ENCODE data around the gene ADRA2C. TPM values are rescaled to one million over a fixed set of nuclear protein-coding genes. Genes with fewer than 3 reads are reported as not detected.

Gene ADRA2C
- total and polyA plus RNA-seq, 2 donors = 0.33 to 4.4 TPM

DNA sequence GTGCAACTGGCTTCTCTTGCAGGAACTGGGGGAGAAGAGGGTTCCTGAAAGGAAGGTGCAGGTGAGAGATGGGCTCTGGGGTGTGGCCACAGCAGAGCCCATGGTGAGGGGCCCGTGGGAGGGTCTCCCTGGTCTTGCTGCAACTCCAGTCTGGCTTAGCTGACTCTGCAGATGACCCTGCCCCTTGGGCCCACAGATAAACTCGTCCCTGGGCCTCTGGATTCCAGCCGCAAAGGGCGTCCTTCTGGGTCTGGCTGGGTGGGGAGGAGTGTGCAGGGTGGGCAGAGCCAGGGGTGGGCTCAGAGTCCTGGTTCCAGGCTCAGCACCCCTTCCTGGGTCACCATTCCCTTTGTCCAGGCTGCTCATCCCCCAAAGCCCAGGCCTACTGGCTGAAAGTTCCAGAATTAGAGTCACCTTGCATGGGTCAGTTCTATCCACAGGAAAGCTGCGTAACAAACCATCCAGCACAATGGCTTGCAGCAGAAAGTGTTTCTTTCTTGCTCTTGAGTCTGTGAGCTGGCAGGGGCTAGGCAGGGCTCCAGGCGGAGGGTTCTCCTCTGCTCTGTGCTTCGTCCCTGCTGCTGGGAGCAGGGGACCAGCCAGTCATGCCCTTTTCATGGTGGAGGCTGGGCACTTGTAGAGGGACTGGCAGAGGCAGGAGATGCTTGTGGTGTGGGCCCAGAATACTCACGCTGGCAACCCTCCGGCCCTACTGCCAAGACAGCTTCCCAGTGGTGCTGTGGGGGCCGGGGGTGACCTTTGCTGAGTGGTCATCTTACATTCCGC, 43.5 kb upstream of the ADRA2C start:
- Histone ChIP-seq H3K36me3 (ENCODE audit: control insufficient read depth in 2 of 2, insufficient read depth in 2 of 2, low read length in 1 of 2) (no peaks in the 10 kb centered on the region), H3K27me3 (ENCODE audit: control insufficient read depth in 2 of 2, insufficient read depth in 1 of 2, low read length in 1 of 2) (peaks cover 12 to 43% of the 10 kb centered on the region in 2 donors), H3K4me3 (ENCODE audit: low read length in 2 of 2) (no peak overlapping the region), H3K27ac (ENCODE audit: low read depth in 1 of 2, low read length in 1 of 2) (no peak overlapping the region), H3K9me3 (ENCODE audit: control insufficient read depth in 2 of 2, insufficient read depth in 1 of 2, low read length in 1 of 2) (no peaks in the 10 kb centered on the region), H3K4me1 (ENCODE audit: control insufficient read depth in 2 of 2, insufficient read depth in 2 of 2, low read length in 2 of 2) (no peaks in the 10 kb centered on the region)
- no peak for DNase-seq (ENCODE audit: low read depth in 6 of 9, low spot score in 9 of 9)
- 86% methylated on average over 11 of the region's 11 CpGs for WGBS

DNA sequence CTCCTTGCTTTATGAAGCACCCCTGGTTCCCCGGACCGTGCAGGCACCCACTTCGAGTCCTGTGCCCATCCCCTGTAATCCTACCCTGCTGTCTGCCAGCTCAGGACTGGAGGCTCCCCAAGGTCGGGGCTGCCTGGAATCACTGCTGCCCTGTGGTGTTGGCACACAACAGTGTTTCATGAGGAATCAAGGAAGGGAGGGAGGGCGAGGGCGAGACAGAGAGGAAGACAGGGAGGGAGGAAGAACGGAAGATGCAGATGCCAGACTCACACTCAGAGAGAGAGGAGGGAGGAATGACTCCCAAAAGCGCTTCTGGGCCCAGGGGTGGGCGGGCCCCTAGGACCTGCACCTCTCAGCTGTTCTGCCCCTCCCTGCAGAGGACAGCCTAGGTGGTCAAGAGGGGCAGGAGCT, 42.9 kb upstream of the ADRA2C start:
- no peaks in the 10 kb centered on the region for H3K9me3 ChIP-seq (ENCODE audit: control insufficient read depth in 2 of 2, insufficient read depth in 1 of 2, low read length in 1 of 2)
- no peak for DNase-seq (ENCODE audit: low read depth in 6 of 9, low spot score in 9 of 9)
- H3K27ac ChIP-seq (ENCODE audit: low read depth in 1 of 2, low read length in 1 of 2) = no peak overlapping the region
- H3K4me1 ChIP-seq (ENCODE audit: control insufficient read depth in 2 of 2, insufficient read depth in 2 of 2, low read length in 2 of 2) = no peaks in the 10 kb centered on the region
- 79% methylated on average over 9 of the region's 9 CpGs for WGBS
- H3K27me3 ChIP-seq (ENCODE audit: control insufficient read depth in 2 of 2, insufficient read depth in 1 of 2, low read length in 1 of 2) = peaks cover 12 to 43% of the 10 kb centered on the region in 2 donors
- H3K4me3 ChIP-seq (ENCODE audit: low read length in 2 of 2) = no peak overlapping the region
- H3K36me3 ChIP-seq (ENCODE audit: control insufficient read depth in 2 of 2, insufficient read depth in 2 of 2, low read length in 1 of 2) = no peaks in the 10 kb centered on the region

DNA sequence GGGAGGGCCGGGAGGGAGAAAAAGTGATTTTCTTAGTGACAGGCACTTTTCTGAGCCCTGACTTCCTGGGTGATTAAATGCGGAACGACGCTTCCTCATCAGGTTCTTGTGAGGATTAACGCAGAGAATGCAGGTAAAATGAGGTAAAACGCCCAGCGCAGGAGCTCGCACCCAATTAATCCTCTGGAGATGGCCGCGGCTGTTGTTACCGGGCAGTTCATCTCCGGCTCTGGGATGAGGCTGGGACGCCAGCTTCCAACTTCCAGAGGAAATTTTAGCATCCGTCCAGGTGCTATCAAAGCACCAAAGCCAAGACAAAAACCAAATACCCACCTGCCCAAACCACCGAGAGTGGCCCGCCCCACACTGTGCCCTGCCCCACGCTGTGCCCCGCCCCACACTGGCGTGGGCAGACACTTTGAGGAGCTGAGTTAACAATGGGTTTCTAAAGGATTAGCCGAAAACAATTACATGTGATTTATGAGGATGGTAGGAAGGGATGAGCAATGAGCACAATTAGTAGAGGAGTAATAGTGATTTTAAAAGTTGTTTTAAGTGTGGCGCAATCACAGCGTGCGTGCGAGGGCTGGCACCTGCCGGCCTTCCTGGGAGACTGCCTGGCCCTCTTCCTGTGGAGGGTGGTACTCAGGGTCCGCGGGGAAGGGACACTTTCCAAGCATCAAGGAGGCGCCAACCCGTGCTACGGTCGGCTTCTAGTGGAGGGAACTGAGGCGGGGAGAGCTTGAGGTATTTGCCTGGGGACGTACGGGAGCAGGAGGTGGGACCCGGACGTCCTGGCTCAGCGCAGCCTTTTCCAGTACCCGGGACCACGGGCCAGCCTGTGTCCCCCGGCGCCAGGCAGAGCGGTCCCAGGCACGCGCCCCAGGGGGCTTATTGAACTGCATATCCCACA, 41.6 kb upstream of the ADRA2C start:
- no peaks in the 10 kb centered on the region for H3K36me3 ChIP-seq (ENCODE audit: control insufficient read depth in 2 of 2, insufficient read depth in 2 of 2, low read length in 1 of 2)
- peaks cover 12 to 43% of the 10 kb centered on the region in 2 donors for H3K27me3 ChIP-seq (ENCODE audit: control insufficient read depth in 2 of 2, insufficient read depth in 1 of 2, low read length in 1 of 2)

DNA sequence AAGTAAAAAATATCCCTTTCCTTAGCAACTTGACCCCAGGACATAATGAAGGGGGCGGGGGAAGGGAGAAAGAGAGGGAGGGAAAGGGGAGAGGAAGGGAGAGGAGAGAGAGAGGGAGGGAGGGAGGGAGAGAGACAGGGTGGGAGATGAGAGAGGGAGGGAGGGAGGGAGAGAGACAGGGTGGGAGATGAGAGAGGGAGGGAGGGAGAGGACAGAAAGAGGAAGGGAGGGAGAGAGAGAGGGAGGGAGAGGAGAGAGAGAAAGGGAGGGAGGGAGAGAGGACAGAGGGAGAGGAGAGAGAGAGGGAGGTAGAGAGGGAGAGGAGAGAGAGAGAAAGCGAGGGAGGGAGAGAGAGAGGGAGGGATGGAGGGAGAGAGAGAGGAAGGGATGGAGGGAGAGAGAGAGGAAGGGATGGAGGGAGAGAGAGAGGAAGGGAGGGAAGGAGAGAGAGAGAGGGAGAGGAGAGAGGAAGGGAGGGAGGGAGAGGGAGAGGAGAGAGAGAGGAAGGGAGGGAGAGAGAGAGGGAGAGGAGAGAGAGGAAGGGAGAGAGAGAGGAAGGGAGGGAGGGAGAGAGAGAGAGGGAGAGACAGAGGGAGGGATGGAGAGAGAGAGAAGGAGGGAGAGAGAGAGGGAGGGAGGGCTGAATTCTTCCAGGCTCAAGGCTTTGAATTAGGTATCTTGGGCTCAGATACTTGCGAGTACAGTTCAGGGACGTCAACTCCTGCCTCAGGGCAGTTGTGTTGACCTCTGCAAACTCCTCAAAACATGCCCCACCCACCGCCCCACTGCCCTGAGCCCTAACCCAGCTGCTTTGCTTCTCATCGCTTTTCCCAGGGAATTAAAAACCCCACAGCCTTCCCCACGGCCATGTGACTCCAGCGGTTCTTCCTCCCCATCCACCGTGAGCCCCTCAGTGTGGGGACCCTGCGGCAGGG, 40.0 kb upstream of the ADRA2C start:
- WGBS = 66% methylated on average over 10 of the region's 10 CpGs

More for the DNA sequence above, 41.6 kb upstream of the ADRA2C start:
- DNase-seq (ENCODE audit: low read depth in 6 of 9, low spot score in 9 of 9) = no peak
- 16% methylated on average over 44 of the region's 44 CpGs for WGBS
- Histone ChIP-seq H3K27ac (ENCODE audit: low read depth in 1 of 2, low read length in 1 of 2) (no peak overlapping the region), H3K4me1 (ENCODE audit: control insufficient read depth in 2 of 2, insufficient read depth in 2 of 2, low read length in 2 of 2) (no peaks in the 10 kb centered on the region), H3K4me3 (ENCODE audit: low read length in 2 of 2) (no peak overlapping the region), H3K9me3 (ENCODE audit: control insufficient read depth in 2 of 2, insufficient read depth in 1 of 2, low read length in 1 of 2) (no peaks in the 10 kb centered on the region)

DNA sequence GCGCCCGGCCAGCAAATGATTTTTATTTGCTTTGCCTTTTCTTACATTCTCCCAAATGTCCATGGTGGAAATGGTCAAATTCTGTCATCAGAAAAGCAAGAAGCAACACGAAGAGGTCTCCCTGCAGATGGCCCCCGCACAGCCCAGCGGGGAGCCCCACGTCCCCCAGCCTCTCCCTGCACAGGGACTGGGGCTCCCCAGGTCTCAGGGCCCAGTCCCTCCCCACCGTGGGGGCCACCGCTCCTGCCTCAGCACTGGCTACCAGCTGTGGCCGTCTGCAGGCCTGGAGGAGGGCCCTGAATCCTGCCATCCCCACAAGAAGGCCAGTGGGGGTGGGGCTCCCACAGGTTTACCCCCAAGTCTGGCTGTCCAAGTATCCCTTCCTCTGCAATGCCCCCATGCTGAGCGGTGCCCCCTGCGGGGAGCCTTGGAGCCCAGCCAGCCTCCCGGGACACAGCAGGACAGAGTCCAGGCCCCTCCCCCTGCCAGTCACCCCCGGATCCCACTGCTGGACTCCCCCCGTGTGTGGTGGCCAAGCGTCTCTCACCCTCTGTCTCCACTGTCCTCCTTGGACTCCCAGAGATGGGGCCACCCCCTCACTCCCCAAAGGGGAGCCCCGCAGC, 38.2 kb upstream of the ADRA2C start:
- Histone ChIP-seq H3K9me3 (ENCODE audit: control insufficient read depth in 2 of 2, insufficient read depth in 1 of 2, low read length in 1 of 2) (no peaks in the 10 kb centered on the region), H3K4me1 (ENCODE audit: control insufficient read depth in 2 of 2, insufficient read depth in 2 of 2, low read length in 2 of 2) (no peaks in the 10 kb centered on the region), H3K27ac (ENCODE audit: low read depth in 1 of 2, low read length in 1 of 2) (no peak overlapping the region), H3K27me3 (ENCODE audit: control insufficient read depth in 2 of 2, insufficient read depth in 1 of 2, low read length in 1 of 2) (peaks cover 12 to 39% of the 10 kb centered on the region in 2 donors), H3K36me3 (ENCODE audit: control insufficient read depth in 2 of 2, insufficient read depth in 2 of 2, low read length in 1 of 2) (no peaks in the 10 kb centered on the region), H3K4me3 (ENCODE audit: low read length in 2 of 2) (no peak overlapping the region)
- DNase-seq (ENCODE audit: low read depth in 6 of 9, low spot score in 9 of 9) = no peak
- WGBS = 75% methylated on average over 16 of the region's 16 CpGs

More for the DNA sequence above, 40.0 kb upstream of the ADRA2C start:
- Histone ChIP-seq H3K27ac (ENCODE audit: low read depth in 1 of 2, low read length in 1 of 2) (no peak overlapping the region), H3K4me1 (ENCODE audit: control insufficient read depth in 2 of 2, insufficient read depth in 2 of 2, low read length in 2 of 2) (no peaks in the 10 kb centered on the region), H3K36me3 (ENCODE audit: control insufficient read depth in 2 of 2, insufficient read depth in 2 of 2, low read length in 1 of 2) (no peaks in the 10 kb centered on the region), H3K9me3 (ENCODE audit: control insufficient read depth in 2 of 2, insufficient read depth in 1 of 2, low read length in 1 of 2) (no peaks in the 10 kb centered on the region), H3K4me3 (ENCODE audit: low read length in 2 of 2) (no peak overlapping the region), H3K27me3 (ENCODE audit: control insufficient read depth in 2 of 2, insufficient read depth in 1 of 2, low read length in 1 of 2) (peaks cover 12 to 39% of the 10 kb centered on the region in 2 donors)
- no peak for DNase-seq (ENCODE audit: low read depth in 6 of 9, low spot score in 9 of 9)

DNA sequence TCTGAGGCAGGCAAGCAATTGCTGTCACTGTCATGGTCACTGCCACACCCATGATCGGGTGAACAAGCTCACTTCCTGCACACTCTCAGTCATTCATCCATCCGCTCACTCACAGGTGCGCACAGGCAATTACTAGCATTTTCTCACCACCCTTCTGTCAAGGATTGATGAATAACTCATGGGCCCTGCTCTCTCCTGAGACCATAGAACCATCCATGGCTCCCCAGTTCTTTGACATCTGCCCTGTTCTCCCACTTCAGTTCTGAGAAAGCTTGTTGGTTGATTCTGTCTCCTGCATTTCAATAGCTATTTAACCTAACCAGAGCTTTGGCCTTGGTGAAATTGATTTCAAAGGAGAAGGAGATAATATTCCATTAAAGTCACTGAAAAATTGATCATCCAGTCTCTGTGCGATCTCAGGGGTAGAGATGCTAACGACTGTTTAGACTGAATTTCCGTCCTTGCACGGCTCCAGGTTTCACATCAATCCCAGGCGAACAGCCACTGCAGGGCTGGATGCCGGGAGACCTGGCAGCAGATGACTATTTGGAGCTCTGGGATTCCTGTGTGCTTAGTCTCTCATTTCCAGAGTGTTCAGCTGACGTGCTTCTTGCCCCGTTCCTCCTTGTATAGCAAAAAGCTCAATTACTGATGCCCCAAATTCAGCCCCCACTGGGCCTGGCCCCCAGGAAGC, 36.9 kb upstream of the ADRA2C start:
- Histone ChIP-seq H3K4me1 (ENCODE audit: control insufficient read depth in 2 of 2, insufficient read depth in 2 of 2, low read length in 2 of 2) (no peaks in the 10 kb centered on the region), H3K4me3 (ENCODE audit: low read length in 2 of 2) (no peak overlapping the region), H3K27ac (ENCODE audit: low read depth in 1 of 2, low read length in 1 of 2) (no peak overlapping the region), H3K9me3 (ENCODE audit: control insufficient read depth in 2 of 2, insufficient read depth in 1 of 2, low read length in 1 of 2) (no peaks in the 10 kb centered on the region), H3K27me3 (ENCODE audit: control insufficient read depth in 2 of 2, insufficient read depth in 1 of 2, low read length in 1 of 2) (peaks cover 8 to 25% of the 10 kb centered on the region in 2 donors), H3K36me3 (ENCODE audit: control insufficient read depth in 2 of 2, insufficient read depth in 2 of 2, low read length in 1 of 2) (no peaks in the 10 kb centered on the region)
- WGBS = 80% methylated on average over 11 of the region's 11 CpGs
- no peak for DNase-seq (ENCODE audit: low read depth in 6 of 9, low spot score in 9 of 9)

DNA sequence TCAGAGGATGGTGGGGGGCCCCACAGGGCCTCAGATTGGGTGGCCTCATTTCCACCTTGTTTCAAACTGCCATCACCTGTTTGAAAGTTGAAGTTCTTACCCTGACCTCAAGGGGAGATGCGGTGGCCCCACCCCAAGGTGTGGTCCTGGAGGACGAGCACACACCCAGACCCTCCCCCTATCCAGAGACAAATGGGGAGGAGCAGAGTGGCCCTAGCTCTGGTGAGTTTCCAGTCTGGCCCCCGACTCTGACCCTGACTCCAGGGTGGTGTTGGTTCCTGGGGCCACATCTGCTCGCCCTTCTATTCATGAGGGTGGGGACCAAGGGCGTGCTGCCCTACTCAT, 36.3 kb upstream of the ADRA2C start:
- WGBS = 54% methylated on average over 5 of the region's 5 CpGs
- Histone ChIP-seq H3K4me1 (ENCODE audit: control insufficient read depth in 2 of 2, insufficient read depth in 2 of 2, low read length in 2 of 2) (no peaks in the 10 kb centered on the region), H3K9me3 (ENCODE audit: control insufficient read depth in 2 of 2, insufficient read depth in 1 of 2, low read length in 1 of 2) (no peaks in the 10 kb centered on the region), H3K27me3 (ENCODE audit: control insufficient read depth in 2 of 2, insufficient read depth in 1 of 2, low read length in 1 of 2) (peaks cover 8 to 20% of the 10 kb centered on the region in 2 donors), H3K4me3 (ENCODE audit: low read length in 2 of 2) (no peak overlapping the region), H3K27ac (ENCODE audit: low read depth in 1 of 2, low read length in 1 of 2) (no peak overlapping the region), H3K36me3 (ENCODE audit: control insufficient read depth in 2 of 2, insufficient read depth in 2 of 2, low read length in 1 of 2) (no peaks in the 10 kb centered on the region)
- DNase-seq (ENCODE audit: low read depth in 6 of 9, low spot score in 9 of 9) = no peak
